Upper lobe of left lung (tissue), 6 donors: ENCODE data around the gene CYB5R2. TPM values are rescaled to one million over a fixed set of nuclear protein-coding genes. Genes with fewer than 3 reads are reported as not detected.

Experiments
- ATAC-seq, 2 donors: fragments of 200-7000 bp; cut with Tn5 transposase; one replicate each; pipeline ENCODE4 v1.9.1; 2022; ENCODE audit warnings: mild to moderate bottlenecking in 2 of 2, moderate library complexity in 2 of 2; ENCODE audit not compliant: low FRiP score in 2 of 2
- DNase-seq, 2 donors: peaks; one replicate each; pipeline ENCODE4 v3.0.0-alpha.2; 2019 to 2020
- H3K27ac ChIP-seq, 4 donors: fragments of 200-600 bp; sonication (generic); one replicate each; pipeline ENCODE4 v1.5.1; 2016 to 2019
- H3K27me3 ChIP-seq, 4 donors: fragments of 200-600 bp; sonication (generic); one replicate each; pipeline ENCODE4 v1.5.1; 2017 to 2019
- H3K36me3 ChIP-seq, 4 donors: fragments of 200-600 bp; sonication (generic); one replicate each; pipeline ENCODE4 v1.5.1; 2016 to 2019
- H3K4me1 ChIP-seq, 4 donors: fragments of 200-600 bp; sonication (generic); one replicate each; pipeline ENCODE4 v1.5.1; 2018 to 2019
- H3K4me3 ChIP-seq, 4 donors: fragments of 200-600 bp; sonication (generic); one replicate each; pipeline ENCODE4 v1.5.1; 2017 to 2019; ENCODE audit warnings: mild to moderate bottlenecking in 2 of 4, moderate library complexity in 1 of 4
- H3K9me3 ChIP-seq, 4 donors: fragments of 200-600 bp; sonication (generic); one replicate each; pipeline ENCODE4 v1.5.1; 2018 to 2019
- EP300 ChIP-seq, 4 donors: sonication (generic); formaldehyde crosslinking; IDR thresholded peaks; one replicate each; pipeline ENCODE4 v1.5.1; 2017; ENCODE audit warnings: antibody characterized with exemption in 4 of 4, control low read depth in 2 of 4
- POLR2A ChIP-seq, 4 donors: fragments of 450-650 bp; IDR thresholded peaks; one replicate each; pipeline ENCODE4 v1.5.1; 2016 to 2017; ENCODE audit warnings: antibody characterized with exemption in 4 of 4, mild to moderate bottlenecking in 2 of 4
- POLR2AphosphoS5 ChIP-seq, 2 donors: sonication (generic); formaldehyde crosslinking; IDR thresholded peaks; one replicate each; pipeline ENCODE4 v1.5.1; 2017; ENCODE audit warnings: antibody characterized with exemption in 2 of 2
- WGBS, 2 donors: methylation state at CpG; one replicate each; pipeline ENCODE4 v1.1.5; 2017 to 2018; 5-methylcytosine and 5-hydroxymethylcytosine counted together
- total RNA-seq, 6 donors: library from RNA; depleted of rRNA in 4 of 6; stranded (reverse); fragments of >200 nt in 4 of 6; gene quantifications; one replicate each; pipeline versions ENCODE4 v1.1.0 to v1.2.1, GENCODE V29; 2016 to 2021
- TF ChIP-seq, protein P1 (sequence below), 6 experiments: fragments of 450-650 bp in 4 of 6; fragments of 200-600 bp in 2 of 6; sonication (generic) in 2 of 6; IDR thresholded peaks; one replicate each; pipeline ENCODE4 v1.5.1; 2016 to 2019; ENCODE audit warnings: antibody characterized with exemption in 6 of 6
- donor health status: DM: no; HTN: no; CAD: no; lungs with moderate emphysema.
- donor health status: DM: no; HTN: yes; CAD: no; lungs with severe emphysema.

The CYB5R2 gene
- total RNA-seq, 6 donors from 2014 or later, result 8.3 to 58.7 (median 10.6) TPM

DNA sequence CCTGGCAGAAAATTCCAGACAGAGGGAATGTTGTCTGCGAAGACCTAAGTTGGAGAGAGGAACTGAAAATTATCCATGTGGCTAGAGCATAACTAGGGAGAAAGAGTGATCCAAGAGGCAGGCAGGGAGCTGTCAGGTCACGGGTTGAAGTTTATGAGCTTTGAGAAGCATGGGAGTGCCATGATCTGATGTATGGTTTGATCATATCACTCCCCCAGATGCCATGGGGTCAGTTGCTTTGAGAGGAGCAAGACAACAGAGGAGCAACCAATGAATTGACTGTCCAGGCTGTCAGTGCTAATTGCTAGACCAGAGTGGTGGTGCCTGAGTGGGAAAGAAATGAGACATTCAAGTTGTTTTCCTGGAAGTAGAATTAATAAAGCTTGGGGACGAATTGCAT is 54.0 kb downstream of the CYB5R2 start:
- DNase-seq (no peak), ATAC-seq (no peak)
- Histone ChIP-seq H3K9me3 (no peaks in the 10 kb centered on the region), H3K27me3 (no peaks in the 10 kb centered on the region), H3K36me3 (peaks cover 0 to 20% (median 0%) of the 10 kb centered on the region in 4 donors), H3K4me1 (no peaks in the 10 kb centered on the region), H3K4me3 (no peak overlapping the region), H3K27ac (no peak overlapping the region)
- WGBS, 2 donors, result 83 to 90% methylated on average over 3 of the region's 3 CpGs
- no peak for TF ChIP-seq POLR2A (IDR thresholded peaks at IDR 0.05)
- TF ChIP-seq EP300 (IDR thresholded peaks at IDR 0.05), result no peak
- TF ChIP-seq, protein P1, sequence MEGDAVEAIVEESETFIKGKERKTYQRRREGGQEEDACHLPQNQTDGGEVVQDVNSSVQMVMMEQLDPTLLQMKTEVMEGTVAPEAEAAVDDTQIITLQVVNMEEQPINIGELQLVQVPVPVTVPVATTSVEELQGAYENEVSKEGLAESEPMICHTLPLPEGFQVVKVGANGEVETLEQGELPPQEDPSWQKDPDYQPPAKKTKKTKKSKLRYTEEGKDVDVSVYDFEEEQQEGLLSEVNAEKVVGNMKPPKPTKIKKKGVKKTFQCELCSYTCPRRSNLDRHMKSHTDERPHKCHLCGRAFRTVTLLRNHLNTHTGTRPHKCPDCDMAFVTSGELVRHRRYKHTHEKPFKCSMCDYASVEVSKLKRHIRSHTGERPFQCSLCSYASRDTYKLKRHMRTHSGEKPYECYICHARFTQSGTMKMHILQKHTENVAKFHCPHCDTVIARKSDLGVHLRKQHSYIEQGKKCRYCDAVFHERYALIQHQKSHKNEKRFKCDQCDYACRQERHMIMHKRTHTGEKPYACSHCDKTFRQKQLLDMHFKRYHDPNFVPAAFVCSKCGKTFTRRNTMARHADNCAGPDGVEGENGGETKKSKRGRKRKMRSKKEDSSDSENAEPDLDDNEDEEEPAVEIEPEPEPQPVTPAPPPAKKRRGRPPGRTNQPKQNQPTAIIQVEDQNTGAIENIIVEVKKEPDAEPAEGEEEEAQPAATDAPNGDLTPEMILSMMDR (IDR thresholded peaks at IDR 0.05), result no peak
- no peak for TF ChIP-seq POLR2AphosphoS5 (IDR thresholded peaks at IDR 0.05)

DNA sequence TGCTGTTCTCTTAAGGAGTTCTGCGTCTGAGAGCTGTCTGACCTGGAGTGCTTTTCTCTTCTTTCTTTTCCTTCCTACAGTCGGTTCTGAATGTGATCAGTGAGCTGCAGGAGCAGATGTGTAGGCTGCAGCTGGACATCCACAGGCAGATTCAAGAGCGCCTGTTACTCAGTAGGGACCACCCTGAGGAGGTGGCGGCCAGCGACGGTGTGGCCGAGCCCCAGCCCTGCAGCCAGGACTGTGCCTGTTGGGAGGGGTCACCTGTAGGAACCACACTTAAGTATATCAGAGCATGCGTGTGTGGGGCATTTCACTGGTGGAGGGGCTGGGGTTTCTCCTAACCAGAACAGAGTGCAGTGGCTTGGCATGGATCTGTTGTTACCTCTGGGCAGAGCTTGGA is 56.3 kb downstream of the CYB5R2 start:
- Histone ChIP-seq H3K4me3 (no peak overlapping the region), H3K9me3 (no peaks in the 10 kb centered on the region), H3K4me1 (peaks cover 0 to 18% (median 7%) of the 10 kb centered on the region in 4 donors), H3K27ac (no peak overlapping the region), H3K27me3 (no peaks in the 10 kb centered on the region), H3K36me3 (peaks cover 0 to 22% (median 0%) of the 10 kb centered on the region in 4 donors)
- WGBS, 2 donors, result 90 to 91% methylated on average over 6 to 8 of the region's 8 CpGs
- no peak for ATAC-seq
- DNase-seq, result peak in 1 of 2 donors; percentile 60
- TF ChIP-seq, protein P1 (IDR thresholded peaks at IDR 0.05), result no peak
- TF ChIP-seq EP300 (IDR thresholded peaks at IDR 0.05) (no peak), POLR2A (IDR thresholded peaks at IDR 0.05) (no peak), POLR2AphosphoS5 (IDR thresholded peaks at IDR 0.05) (no peak)

Other genes with a start within 250 kb of the CYB5R2 start
- 10 to 100 TPM in 2 of 6 donors, 1 to 10 TPM in 4; 1.6 to 34.2 (median 4.6) TPM for gene OLFML1, start 188.0 kb downstream of the CYB5R2 start, total RNA-seq
- 10 to 100 TPM; 10.6 to 63.9 (median 36.7) TPM for gene PPFIBP2, start 159.5 kb downstream of the CYB5R2 start, total RNA-seq
- gene OVCH2, start 33.0 kb upstream of the CYB5R2 start, total RNA-seq, result 10 to 100 TPM in 1 of 6 donors, 1 to 10 TPM in 5; 3.0 to 29.3 (median 5.7) TPM
- gene OR5P2, start 123.4 kb upstream of the CYB5R2 start, total RNA-seq, result 1 to 10 TPM in 5 of 6 donors, under 1 TPM in 1; 0.54 to 9.4 (median 2.4) TPM
- gene OR5P3, start 157.3 kb upstream of the CYB5R2 start, total RNA-seq, result 10 to 100 TPM in 1 of 6 donors, 1 to 10 TPM in 4, not detected in 1; 2.2 to 22.0 (median 4.0) TPM